ENCODE results near the gene CD82.

Gene CD82

GRCh38 chr11:44577231-44577830 lies 11.9 kb downstream of the CD82 start:
- no peak for DNase-seq

- DNase-seq = no peak
These were observed 12.8 kb downstream of the CD82 start for GRCh38 chr11:44578279-44578678.

DNA sequence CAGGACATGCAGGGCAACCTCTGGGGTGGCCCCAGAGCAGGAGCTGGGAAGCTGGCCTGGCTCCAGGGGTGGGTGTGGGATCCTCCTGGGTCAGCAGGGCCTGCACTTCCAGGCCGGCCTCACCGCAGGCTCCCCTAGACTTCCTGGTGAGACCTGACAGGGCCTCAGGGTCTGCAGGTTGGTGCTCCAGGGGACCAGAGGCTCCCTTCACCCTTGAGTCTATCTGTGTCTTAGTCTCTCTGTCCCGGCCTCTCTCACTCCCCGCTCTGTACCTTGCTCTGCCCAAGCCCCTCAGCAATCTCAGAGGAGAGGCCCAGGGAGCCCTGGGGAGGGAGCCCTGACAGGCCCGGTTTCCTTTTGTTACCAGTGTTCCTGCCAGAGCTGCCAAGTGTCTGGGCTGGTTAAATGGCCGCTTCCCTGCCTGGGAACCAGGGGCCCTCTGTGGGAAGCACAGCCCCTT lies 13.9 kb downstream of the CD82 start:
- no peak for DNase-seq

DNA sequence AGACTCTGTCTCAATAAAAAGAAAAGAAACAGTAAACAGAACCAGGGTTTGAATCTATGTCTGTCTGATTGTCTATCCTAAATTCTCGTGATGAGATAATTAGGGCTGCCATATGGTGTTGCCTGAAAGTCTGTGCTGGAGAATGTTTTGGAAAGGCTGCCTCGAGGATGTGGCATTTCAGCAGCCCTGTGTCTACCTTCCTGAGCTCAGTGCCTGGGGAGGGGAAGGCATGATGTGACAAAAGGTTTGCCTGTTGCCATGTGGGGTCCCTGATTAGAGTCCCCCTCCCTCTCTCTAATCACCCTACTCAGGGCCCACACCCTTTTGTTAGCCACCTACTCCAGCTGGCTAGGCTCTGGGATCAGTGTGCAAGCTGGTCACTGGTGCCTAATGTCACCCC lies 15.2 kb downstream of the CD82 start:
- no peak for DNase-seq

DNA sequence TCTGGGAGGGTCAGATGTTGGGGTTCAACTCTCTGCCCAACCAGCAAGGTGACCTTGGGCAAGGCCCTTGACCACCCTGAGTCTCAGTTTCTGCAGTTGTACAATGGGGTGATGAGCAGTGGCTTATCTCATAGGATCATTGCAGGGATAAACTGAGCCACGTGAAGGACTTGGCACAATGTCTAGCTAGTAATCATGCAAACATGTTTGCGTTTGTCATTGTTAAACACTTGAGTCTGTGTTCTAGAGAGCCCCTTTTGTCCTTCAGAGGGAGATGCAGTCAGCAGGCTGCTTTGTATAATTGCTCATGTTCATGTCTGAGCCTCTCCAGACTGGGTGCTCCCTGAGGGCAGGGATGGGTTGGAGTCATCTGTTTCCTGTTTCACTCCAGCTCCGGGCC lies 15.8 kb downstream of the CD82 start:
- no peak for DNase-seq

DNA sequence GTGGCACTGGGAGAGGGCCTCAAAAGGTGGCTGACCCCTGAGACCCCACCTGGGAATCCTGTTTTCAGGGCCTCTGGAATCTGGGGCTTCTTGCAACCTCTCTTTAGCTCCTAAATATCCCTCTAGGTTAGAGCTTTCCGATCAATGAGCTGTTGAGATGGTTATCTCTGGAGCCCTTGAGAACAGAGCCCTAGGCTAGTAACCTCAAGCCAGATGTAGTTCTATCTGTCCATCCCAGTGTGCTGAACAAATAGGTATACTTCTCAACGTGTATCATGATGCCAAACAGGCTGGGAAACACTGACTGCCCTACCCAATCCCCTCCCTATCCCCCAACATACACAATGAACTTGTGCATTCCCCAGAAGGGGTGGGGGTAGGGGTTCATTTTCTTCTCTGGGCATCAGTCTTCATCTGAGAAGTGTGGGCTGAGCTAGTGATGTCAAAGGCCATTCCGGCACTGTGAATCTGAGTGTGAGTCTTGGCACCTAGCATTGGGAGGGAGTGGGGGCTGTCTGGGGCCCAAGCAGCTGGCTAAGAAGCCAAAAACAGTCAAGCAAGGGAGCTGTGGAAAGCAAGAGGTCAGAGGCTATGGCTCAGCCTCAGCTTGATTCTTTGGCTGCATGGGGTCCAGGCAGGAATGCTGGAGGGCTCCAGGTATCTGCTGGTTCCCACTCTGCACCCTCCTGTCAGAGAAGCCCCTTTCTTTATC lies 17.3 kb downstream of the CD82 start:
- no peak for DNase-seq

DNA sequence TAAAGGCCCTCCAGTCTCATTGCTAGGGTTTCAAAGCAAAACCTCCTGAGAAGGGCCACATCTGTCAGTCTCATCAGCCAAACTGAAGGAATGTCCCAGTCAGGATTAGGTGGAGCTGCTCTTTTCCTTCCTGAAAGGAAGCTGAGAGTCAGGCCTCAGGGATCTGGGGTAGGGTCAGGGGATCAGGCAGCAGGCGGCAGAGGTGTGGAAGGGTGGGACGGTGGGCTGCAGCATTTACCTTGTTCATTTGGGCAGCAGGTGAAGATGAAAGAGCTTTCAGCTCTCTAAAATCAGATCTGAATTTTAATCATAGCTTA lies 17.8 kb downstream of the CD82 start:
- no peak for DNase-seq

- no peak for DNase-seq
These were observed 20.0 kb downstream of the CD82 start for GRCh38 chr11:44585421-44585820.

DNA sequence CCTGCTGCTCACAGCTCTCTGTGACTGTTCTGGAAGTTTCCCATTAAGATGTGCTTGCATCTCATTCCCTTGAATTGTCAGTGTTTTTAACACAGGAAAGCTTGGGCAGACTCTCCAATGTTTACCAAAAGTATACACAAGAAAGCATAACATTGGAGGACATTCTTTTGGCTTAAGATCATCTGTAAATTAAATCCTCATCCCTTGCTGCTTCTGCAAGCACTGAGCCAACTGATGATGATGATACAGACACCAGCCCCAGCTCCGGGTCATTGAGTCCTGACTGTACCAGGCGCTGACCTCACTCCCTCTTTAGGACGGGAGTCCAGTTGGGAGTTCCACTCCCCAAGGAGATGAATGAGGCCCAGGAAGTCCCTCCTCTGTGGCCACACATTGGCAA lies 23.8 kb downstream of the CD82 start:
- DNase-seq = peak; percentile 79

GRCh38 chr11:44590769-44591168 lies 25.3 kb downstream of the CD82 start:
- DNase-seq = no peak

DNA sequence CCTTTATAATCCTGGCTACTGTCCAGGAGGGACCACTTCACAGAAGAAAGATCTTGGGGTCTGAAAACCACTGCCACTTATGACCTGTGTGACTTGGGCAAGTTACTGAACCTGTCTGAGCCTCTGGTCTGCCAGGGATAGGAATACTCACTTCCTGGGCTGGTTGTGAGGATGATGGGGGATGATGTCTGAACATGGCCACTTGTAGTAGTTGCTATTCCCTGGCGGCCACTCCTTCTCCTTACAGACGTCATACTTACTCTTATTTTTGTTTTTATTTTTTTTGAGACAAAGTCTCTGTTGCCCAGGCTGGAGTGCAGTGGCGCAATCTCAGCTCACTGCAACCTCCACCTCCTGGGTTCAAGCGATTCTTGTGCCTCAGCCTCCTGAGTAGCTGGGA lies 26.1 kb downstream of the CD82 start:
- DNase-seq = no peak

- DNase-seq = no peak
These were observed 26.9 kb downstream of the CD82 start for GRCh38 chr11:44592125-44592940.

DNA sequence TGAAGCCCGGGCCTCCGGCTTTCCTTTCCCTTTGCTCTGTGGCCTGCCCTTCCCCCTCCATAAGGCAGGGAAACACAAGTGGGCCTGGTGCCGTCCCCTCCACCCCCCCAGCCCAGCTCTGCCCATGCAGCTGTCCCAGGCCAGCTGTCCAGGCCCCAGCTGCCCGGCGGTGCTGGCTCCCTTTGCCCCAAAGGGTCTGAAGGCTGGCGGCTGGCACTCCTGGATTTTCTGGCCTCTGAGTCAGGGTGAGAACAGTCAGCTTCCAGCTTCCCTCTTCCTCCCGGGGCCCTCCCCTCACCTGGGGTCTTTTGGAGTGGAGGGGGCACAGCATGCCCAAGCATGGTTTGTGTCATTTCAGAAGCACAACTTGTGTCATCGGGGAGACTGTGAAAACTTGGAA lies 27.8 kb downstream of the CD82 start:
- no peak for DNase-seq

DNA sequence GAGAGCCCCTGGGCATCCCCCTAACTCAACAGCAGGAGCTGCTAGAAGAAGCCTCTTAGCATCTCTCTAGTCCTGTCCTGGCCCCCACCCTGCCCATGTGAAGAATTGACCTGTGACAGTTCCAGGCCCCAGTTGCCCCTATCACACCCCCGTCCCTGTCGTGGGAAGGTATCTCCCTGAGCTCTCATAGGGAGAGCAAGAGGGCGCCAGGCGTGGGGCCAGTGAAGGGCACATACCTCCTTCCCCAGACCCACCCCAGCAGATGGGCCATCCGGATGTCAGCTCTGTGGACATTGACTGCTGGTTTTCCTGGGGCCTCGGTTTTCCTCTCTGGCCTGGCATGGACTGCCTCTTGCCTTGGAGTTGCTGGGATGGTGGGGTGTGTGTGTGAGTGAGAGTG lies 29.5 kb downstream of the CD82 start:
- DNase-seq = no peak

- DNase-seq = no peak
These were observed 30.5 kb downstream of the CD82 start for GRCh38 chr11:44595964-44596381.

DNA sequence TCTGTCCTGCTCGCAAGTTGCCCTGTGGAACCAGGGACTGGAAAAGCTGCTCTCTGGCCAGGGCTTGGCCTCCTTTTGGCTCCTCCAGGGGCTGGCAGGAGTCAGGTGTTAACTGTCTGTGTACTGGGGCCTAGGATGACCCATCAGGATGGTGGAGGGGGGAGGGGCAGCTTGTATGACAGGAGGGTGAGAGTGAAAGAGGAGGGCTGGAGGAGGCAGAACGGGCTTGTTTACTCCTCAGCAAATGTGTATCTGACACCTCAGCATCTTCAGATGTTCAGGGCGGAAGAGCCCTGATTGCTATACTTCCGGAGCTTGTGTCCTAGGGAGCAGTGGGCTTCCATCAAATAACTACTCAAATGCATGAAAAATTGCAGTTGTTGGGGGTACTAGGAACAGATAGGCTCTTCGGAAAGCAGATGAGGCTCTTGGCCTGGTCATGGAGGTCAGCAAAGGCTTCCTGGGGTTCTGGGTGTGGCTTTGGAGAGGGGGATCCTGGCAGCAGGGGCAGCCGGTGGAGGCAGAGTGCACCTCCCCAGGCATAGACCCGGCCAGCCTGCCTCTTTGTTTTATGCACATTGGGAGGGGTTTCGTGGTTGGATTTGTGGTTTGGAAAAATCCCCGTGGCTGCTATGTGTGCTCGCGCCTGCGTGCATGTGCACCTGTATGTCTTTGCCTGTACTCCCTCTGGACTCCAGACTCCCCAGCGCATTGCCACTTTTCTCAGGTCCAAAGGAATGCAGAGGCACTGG lies 31.2 kb downstream of the CD82 start:
- no peak for DNase-seq

GRCh38 chr11:44597358-44598012 lies 32.0 kb downstream of the CD82 start:
- no peak for DNase-seq

DNA sequence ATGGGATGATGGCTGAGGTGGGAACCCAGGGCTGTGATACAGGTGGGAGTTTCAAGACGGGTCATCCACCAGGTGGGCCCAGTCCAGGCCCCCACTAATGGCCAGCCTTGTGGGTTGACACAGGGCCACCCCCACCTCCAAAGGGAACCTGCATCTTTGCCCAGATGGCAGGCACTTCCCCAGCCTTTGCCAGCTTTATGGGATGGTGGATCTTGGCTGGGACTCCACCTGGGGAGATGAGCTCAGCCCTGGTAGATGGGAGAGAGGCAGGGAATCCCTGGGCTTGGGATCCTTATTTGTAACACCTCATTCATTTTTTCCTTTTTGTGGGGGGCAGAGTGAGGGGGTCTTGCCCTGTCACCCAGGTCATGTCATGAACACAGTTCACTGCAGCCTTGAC lies 33.4 kb downstream of the CD82 start:
- DNase-seq = no peak

GRCh38 chr11:44600261-44600660 lies 34.8 kb downstream of the CD82 start:
- DNase-seq = no peak

DNA sequence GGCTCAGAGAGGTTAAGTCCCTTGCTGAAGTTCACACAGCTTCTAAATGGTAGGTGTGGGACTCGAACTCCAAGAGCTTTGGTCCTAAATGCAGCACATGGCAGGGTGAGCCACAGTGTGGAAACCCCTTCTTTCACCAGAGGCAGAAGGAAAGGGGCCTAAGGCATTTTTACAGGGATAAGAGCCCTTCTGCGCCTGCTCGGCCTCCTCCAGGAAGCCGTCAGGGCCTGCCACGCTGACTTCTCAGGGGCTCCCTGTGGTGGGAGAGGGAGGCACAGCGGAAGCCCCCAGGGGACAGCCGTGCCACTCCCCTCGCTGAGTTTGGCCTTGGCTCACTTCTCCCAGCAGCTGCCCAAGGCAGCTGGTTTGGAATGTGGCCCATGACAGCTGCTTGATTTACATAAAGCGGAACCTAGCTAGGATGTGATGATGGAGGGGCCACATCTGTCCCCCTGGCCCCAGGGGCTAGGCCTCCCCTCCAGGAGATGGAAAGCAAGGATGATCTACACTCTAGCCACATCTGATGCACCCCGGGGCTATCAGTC lies 35.4 kb downstream of the CD82 start:
- peak; percentile 49 for DNase-seq

DNA sequence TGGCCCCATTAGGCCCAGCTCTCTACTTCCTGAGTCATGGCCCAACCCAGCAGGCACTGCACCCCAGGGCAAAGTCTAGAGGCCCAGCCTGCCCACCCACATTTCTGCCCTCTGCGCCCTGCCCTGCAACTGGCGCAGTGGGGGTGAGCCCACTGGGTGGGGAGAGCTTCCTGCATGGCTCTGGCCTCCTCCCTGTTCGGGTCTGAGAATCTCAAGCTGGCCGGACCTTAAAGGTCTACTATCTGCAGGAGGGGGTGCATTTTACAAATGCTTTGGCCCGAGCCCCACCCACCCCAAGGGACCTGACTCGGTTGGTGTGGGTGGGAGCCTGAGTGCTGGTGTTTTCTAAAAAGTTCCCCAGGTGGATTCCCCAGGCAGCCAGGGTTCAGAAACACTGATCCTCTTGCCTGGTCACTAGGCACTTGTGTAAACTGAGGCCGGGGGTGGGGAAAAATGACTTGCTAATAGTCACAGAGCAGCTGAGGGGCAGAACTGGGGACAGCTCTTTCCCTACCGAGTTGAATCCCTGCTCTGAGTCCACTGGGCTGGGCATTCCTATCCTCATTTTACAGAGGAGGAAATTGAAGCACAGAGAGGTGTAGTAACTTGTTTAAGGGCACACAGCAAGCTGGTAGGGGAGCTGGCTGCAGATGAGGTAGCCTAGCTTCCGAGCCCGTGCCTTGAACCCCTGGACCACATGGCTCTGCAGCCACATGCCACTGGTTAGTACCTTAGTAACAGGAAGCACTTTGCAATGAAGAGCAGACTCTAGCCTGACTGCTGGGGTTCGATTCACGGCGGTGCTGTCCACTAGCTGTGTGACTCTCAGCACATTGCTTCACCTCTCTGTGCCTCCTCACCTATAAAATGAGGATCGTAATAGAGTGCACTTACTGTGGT lies 36.3 kb downstream of the CD82 start:
- DNase-seq = no peak
